VCaP (cell line): ENCODE measurements around the gene SMARCA4.

Experiments used
- H3K27ac ChIP-seq: fragments of 450-650 bp; 2 replicates; pipeline ENCODE4 v1.5.1; 2017
- TF ChIP-seq, protein P1 (sequence below): fragments of 450-650 bp; conservative IDR thresholded peaks from 2 replicates; pipeline ENCODE4 v1.5.1; 2017; ENCODE audit warnings: mild to moderate bottlenecking, moderate library complexity

Gene SMARCA4

GRCh38 chr19:11045536-11045935 is 84.7 kb downstream of the SMARCA4 start:
- TF ChIP-seq, protein P1, sequence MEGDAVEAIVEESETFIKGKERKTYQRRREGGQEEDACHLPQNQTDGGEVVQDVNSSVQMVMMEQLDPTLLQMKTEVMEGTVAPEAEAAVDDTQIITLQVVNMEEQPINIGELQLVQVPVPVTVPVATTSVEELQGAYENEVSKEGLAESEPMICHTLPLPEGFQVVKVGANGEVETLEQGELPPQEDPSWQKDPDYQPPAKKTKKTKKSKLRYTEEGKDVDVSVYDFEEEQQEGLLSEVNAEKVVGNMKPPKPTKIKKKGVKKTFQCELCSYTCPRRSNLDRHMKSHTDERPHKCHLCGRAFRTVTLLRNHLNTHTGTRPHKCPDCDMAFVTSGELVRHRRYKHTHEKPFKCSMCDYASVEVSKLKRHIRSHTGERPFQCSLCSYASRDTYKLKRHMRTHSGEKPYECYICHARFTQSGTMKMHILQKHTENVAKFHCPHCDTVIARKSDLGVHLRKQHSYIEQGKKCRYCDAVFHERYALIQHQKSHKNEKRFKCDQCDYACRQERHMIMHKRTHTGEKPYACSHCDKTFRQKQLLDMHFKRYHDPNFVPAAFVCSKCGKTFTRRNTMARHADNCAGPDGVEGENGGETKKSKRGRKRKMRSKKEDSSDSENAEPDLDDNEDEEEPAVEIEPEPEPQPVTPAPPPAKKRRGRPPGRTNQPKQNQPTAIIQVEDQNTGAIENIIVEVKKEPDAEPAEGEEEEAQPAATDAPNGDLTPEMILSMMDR, result no peak

DNA sequence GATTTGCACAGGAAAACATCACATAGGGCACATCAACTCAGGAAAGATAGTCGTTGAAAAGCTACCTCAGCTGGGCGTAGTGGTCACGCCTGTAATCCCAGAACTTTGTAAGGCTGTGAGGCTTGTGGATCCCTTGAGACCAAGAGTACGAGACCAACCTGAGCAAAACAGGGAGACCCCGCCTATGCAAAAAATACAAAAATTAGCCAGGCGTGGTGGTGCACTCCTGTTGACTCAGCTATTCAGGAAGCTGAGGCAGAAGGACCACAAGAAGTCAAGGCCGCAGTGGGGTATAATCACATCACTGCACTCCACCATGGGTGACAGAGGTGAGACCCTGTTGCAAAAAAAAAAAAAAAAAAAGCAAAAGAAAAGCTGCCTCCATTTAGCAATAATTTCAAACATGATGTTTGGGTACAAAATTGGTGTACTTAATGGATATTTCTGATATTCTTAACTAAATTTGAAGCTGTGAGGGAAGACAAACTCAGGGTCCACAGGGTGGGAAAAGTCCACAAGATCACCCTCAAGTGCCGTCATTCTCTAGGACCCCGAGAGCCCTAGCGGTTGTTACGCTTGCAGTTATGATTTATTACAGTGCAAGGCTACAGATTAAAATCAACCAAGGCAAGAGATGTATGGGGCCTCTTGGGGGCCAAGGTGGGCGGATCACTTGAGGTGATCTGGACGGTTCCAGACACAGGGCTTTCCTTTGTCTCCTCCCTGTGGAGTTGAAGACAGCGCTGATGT is 86.0 kb downstream of the SMARCA4 start:
- H3K27ac ChIP-seq, result no peak overlapping the region
- TF ChIP-seq, protein P1, result no peak

More at GRCh38 chr19:11045536-11045935, 84.7 kb downstream of the SMARCA4 start:
- no peak overlapping the region for H3K27ac ChIP-seq

DNA sequence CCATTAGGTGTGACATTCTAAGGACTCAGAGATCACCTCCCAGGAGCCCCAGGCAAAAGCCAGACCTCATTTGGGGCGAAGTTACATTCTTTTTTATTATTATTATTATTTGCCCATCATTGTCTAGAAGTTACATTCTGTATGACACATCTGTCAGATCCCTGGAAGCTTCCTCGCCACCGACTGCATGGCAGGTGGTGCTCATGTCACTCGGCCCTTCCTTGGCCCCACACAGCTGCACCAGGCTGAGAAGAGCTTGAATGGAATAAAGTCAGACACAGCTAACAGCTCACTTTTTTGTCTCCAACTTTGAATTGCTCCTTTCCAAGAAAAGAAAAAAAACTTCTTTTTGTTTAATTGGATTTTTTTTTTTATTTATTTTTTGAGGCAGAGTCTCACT is 87.0 kb downstream of the SMARCA4 start:
- H3K27ac ChIP-seq, result no peak overlapping the region
- TF ChIP-seq, protein P1, result no peak

DNA sequence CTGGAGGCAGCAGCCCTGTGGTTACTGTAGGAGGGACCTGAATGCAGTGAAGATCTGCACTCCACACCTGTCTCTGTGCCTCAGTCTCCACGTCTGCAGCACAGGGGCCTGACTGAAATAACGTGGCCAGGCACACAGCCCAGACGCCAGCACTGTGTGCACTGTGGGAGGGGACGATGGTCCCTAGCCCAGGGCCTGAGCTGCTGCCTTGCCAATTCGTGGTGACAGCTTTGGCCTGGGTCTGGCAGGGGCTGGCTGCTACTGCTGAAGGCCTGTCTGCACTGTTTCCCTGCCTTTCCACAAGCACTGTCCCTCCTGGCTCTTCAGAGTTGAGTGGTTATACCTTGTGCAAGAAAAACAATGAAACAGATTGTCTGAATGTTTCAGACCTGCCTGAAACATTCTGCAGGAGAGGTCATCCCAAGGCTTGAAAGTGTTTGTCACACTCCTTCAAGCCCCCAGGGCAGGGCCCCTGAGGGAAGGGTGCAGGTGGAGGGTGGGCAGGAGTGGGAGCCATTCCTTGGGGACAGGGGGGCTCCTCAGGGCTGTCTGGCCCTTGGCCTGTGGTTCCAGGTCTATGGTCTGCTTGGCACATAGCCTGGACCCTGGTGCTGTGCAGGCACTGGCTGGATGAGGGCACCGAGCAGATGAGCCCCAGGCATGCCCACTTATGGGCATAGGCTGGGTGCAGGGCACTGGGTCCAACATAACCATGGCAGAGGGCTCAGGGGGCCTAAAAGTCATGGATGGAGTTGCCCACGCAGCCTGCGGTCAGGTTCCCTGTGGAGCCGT is 89.7 kb downstream of the SMARCA4 start:
- no peak overlapping the region for H3K27ac ChIP-seq
- TF ChIP-seq, protein P1, result no peak

GRCh38 chr19:11053817-11054195 is 93.0 kb downstream of the SMARCA4 start:
- TF ChIP-seq, protein P1, result no peak
- no peak overlapping the region for H3K27ac ChIP-seq

- TF ChIP-seq, protein P1, result no peak
- H3K27ac ChIP-seq, result no peak overlapping the region
These were observed 93.4 kb downstream of the SMARCA4 start for GRCh38 chr19:11054200-11054599.

DNA sequence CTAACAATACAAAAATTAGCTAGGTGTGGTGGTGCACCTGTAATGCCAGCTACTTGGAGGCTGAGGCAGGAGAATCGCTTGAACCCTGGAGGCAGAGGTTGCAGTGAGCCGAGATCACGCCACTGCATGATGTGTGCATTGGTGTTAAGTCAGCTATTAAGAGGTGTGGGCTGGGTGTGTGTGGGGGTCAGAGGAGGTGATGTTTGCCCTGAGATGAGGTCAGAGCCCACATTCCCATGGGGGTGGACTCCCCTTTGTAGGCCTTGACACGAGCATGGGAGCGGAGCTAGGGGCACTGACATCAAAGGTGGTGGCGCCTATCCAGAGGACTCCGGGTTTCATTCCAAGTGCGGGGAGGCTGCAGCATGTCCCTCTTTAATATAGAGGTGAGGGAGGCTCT is 93.8 kb downstream of the SMARCA4 start:
- no peak overlapping the region for H3K27ac ChIP-seq
- TF ChIP-seq, protein P1, result no peak
